ENCODE results near the gene NGF. TPM values are rescaled to one million over a fixed set of nuclear protein-coding genes. Genes with fewer than 3 reads are reported as not detected.

The NGF gene
- total and polyA plus RNA-seq, 2 of the 8 experiments (the other 6 are each of a cell fraction or from before 2014, with no cell fraction given): 1.6 TPM; not detected in 1

GRCh38 chr1:115241309-115241708 is 96.7 kb downstream of the NGF start:
- no peaks in the 10 kb centered on the region for H3K9me3 ChIP-seq (ENCODE audit: insufficient read depth in 2 of 2, low read depth in 1 of 2, low read length in 1 of 2)
- no peak overlapping the region for H2BK5ac ChIP-seq (ENCODE audit: low read depth, low read length)
- POLR2A ChIA-PET (ENCODE audit: partially characterized antibody): no interaction called here
- FAIRE-seq (no peak), DNase-seq (ENCODE audit: low read depth in 1 of 2, low spot score in 2 of 2) (no peak)
- H4K91ac ChIP-seq (replicated peaks; ENCODE audit: insufficient read length, low read length): no peak overlapping the region
- no peak overlapping the region for H3K4me3 ChIP-seq (ENCODE audit: extremely low read depth in 1 of 4, insufficient read depth in 2 of 4, low read depth in 3 of 4, low read length in 4 of 4)
- peaks cover 0 to 1% (median 0%) of the 10 kb centered on the region in 4 experiments; a peak in 1 of 7 replicates for H3K27me3 ChIP-seq (replicated peaks in 1 of 4; ENCODE audit: control insufficient read depth in 3 of 4, extremely low read depth in 1 of 4, insufficient read depth in 3 of 4, low read length in 3 of 4)
- no peak overlapping the region for H2BK15ac ChIP-seq (ENCODE audit: low read length)
- no peaks in the 10 kb centered on the region for H3K23me2 ChIP-seq (ENCODE audit: low read depth, low read length)
- no peaks in the 10 kb centered on the region for H3K79me2 ChIP-seq (ENCODE audit: control insufficient read depth in 1 of 2, insufficient read depth in 2 of 2, low read length in 2 of 2)
- no peak overlapping the region for H2AK5ac ChIP-seq (ENCODE audit: low read depth, low read length)
- no peak overlapping the region for H3K4me2 ChIP-seq (ENCODE audit: insufficient read depth in 1 of 2, low read depth in 2 of 2, low read length in 2 of 2)
- no peak overlapping the region for H2BK12ac ChIP-seq (ENCODE audit: low read depth, low read length)
- no peak overlapping the region for H3K18ac ChIP-seq (ENCODE audit: extremely low read depth, low read length)
- H3K23ac ChIP-seq (ENCODE audit: insufficient read length): no peak overlapping the region
- H3K56ac ChIP-seq (replicated peaks; ENCODE audit: insufficient read length, low read depth, low read length): no peak overlapping the region
- no peak overlapping the region for H3K4ac ChIP-seq (replicated peaks; ENCODE audit: insufficient read length, low read depth, low read length)
- no peak overlapping the region for H4K8ac ChIP-seq (ENCODE audit: extremely low read depth, insufficient read depth, low read length)
- H3K14ac ChIP-seq (ENCODE audit: insufficient read length): no peak overlapping the region
- CTCF ChIA-PET (ENCODE audit: partially characterized antibody): interaction anchor here (0.9 to 1.3 kb wide), 2 partner anchors 33 to 228 kb away, joined by 3 to 4 read pairs; no protein-coding TSS in a partner anchor
- H3K79me1 ChIP-seq (ENCODE audit: low read depth, low read length): no peaks in the 10 kb centered on the region
- H2BK20ac ChIP-seq (ENCODE audit: low read length): no peak overlapping the region
- no peak overlapping the region for H3K27ac ChIP-seq (ENCODE audit: low read depth, low read length)
- WGBS, 2 experiments (ENCODE audit: extremely low coverage in 1 of 2, insufficient coverage in 1 of 2, insufficient read length in 1 of 2, insufficient replicate concordance in 2 of 2, low coverage in 1 of 2, low lambda C conversion rate in 2 of 2, missing lambda C conversion rate in 1 of 2): 95% methylated on average over 1 of the region's 1 CpG; no CpG with 5 or more reads in 1 of the 2 experiments
- H2AFZ ChIP-seq (ENCODE audit: low read length): no peak overlapping the region
- H3K9ac ChIP-seq (replicated peaks in 1 of 4; ENCODE audit: extremely low read depth in 1 of 4, low read depth in 3 of 4, low read length in 3 of 4): no peak overlapping the region
- H2BK120ac ChIP-seq (replicated peaks; ENCODE audit: low read depth, low read length): no peak overlapping the region
- no peaks in the 10 kb centered on the region for H3K4me1 ChIP-seq (replicated peaks in 1 of 4; ENCODE audit: control insufficient read depth in 3 of 4, insufficient read depth in 4 of 4, low read length in 3 of 4)
- no peaks in the 10 kb centered on the region for H3K36me3 ChIP-seq (ENCODE audit: control insufficient read depth in 2 of 4, insufficient read depth in 4 of 4, low read length in 3 of 4)
- no peaks in the 10 kb centered on the region for H4K20me1 ChIP-seq (replicated peaks in 1 of 2; ENCODE audit: control insufficient read depth in 1 of 2, insufficient read depth in 2 of 2, low read length in 2 of 2)
- H4K5ac ChIP-seq (ENCODE audit: insufficient read length, low read depth, low read length): no peak overlapping the region
- no peak for TF ChIP-seq SP4 (IDR thresholded peaks at IDR 0.05; ENCODE audit: low read length)
- TF ChIP-seq JUN (IDR thresholded peaks at IDR 0.05; ENCODE audit: low read depth, low read length): no peak
- TF ChIP-seq BCL11A (IDR thresholded peaks at IDR 0.05; ENCODE audit: low read depth in 2 of 2, low read length in 2 of 2): no peak
- no peak for TF ChIP-seq SIN3A (conservative IDR thresholded peaks at IDR 0.05 in 1 of 2, IDR thresholded peaks at IDR 0.05 in 1 of 2; ENCODE audit: low read depth in 1 of 2, low read length in 2 of 2)
- no peak for TF ChIP-seq BRCA1 (IDR thresholded peaks at IDR 0.05; ENCODE audit: low read depth, low read length)
- TF ChIP-seq TCF12 (IDR thresholded peaks at IDR 0.05; ENCODE audit: low read depth, low read length): no peak
- TF ChIP-seq SP1 (IDR thresholded peaks at IDR 0.05; ENCODE audit: low read depth, low read length): no peak
- TF ChIP-seq TBP (IDR thresholded peaks at IDR 0.05; ENCODE audit: low read depth, low read length): no peak
- TF ChIP-seq RXRA (IDR thresholded peaks at IDR 0.05; ENCODE audit: insufficient read depth, low read depth, low read length): no peak
- TF ChIP-seq KDM4A (IDR thresholded peaks at IDR 0.05; ENCODE audit: low read depth, low read length, severe bottlenecking): no peak
- TF ChIP-seq CEBPB (IDR thresholded peaks at IDR 0.05; ENCODE audit: low read depth, low read length): no peak
- TF ChIP-seq CHD2 (IDR thresholded peaks at IDR 0.05; ENCODE audit: low read length): no peak
- no peak for TF ChIP-seq ATF2 (IDR thresholded peaks at IDR 0.05; ENCODE audit: low read length)
- TF ChIP-seq CBX8 (IDR thresholded peaks at IDR 0.05; ENCODE audit: borderline replicate concordance, low read depth, low read length): no peak

Measured in H1 (cell line).